CD4-positive, alpha-beta T cell (primary cell): ENCODE results near the gene BIN1. TPM values are rescaled to one million over a fixed set of nuclear protein-coding genes. Genes with fewer than 3 reads are reported as not detected.

Source experiments
- ATAC-seq: fragments of 200-7000 bp; cut with Tn5 transposase; one replicate; pipeline ENCODE4 v1.10.0; 2022; ENCODE audit warnings: mild to moderate bottlenecking; ENCODE audit not compliant: poor library complexity
- CTCF ChIA-PET: fragments of 350-600 bp; sonication (Branson Sonifier 250); formaldehyde crosslinking; loops from one replicate; lab custom pipeline; 2021; ENCODE audit warnings: antibody characterized with exemption, inconsistent platforms; lab: Charles Lee
- POLR2A ChIA-PET: fragments of 350-600 bp; sonication (Branson Sonifier 250); formaldehyde crosslinking; loops from one replicate; lab custom pipeline; 2021; ENCODE audit warnings: antibody characterized with exemption, inconsistent platforms; lab: Charles Lee
- DNase-seq, 14 experiments: peaks; one replicate each; pipeline ENCODE4 v3.0.0-alpha.2; 2013 to 2020; ENCODE audit warnings: mixed read lengths in 2 of 14
- H3K27ac ChIP-seq, 2 donors: one replicate each; pipeline versions ENCODE4 v1.5.1 to v1.7.0; 2013; ENCODE audit warnings: low read length in 2 of 2, low read depth in 1 of 2, mild to moderate bottlenecking in 1 of 2
- H3K27me3 ChIP-seq, 2 experiments: 1 replicate in 1 of 2; 2 replicates in 1 of 2; pipeline versions ENCODE4 v1.6.1 to v1.7.0; 2013; ENCODE audit warnings: low read length in 2 of 2, control low read depth in 1 of 2, mild to moderate bottlenecking in 1 of 2, moderate library complexity in 1 of 2; ENCODE audit not compliant: insufficient read depth in 2 of 2, control insufficient read depth in 1 of 2
- H3K36me3 ChIP-seq: one replicate; pipeline ENCODE4 v1.6.1; 2013; ENCODE audit warnings: low read length, control low read depth; ENCODE audit not compliant: insufficient read depth
- H3K4me1 ChIP-seq: one replicate; pipeline ENCODE4 v1.6.1; 2013; ENCODE audit warnings: low read length, control low read depth; ENCODE audit not compliant: insufficient read depth
- H3K4me3 ChIP-seq: one replicate; pipeline ENCODE4 v1.5.1; 2013; ENCODE audit warnings: mild to moderate bottlenecking, low read length, moderate library complexity
- H3K9me3 ChIP-seq, 2 experiments: 1 replicate in 1 of 2; 2 replicates in 1 of 2; pipeline versions ENCODE4 v1.6.1 to v1.7.0; 2013; ENCODE audit warnings: low read length in 2 of 2, mild to moderate bottlenecking in 2 of 2, control low read depth in 1 of 2, moderate library complexity in 1 of 2; ENCODE audit not compliant: control insufficient read depth in 1 of 2, insufficient read depth in 1 of 2
- H3K27ac Mint-ChIP-seq: one replicate; pipeline ENCODE4 v1.8.0; 2020; ENCODE audit warnings: mixed read lengths
- H3K27me3 Mint-ChIP-seq: one replicate; pipeline ENCODE4 v1.8.0; 2021; ENCODE audit warnings: mixed read lengths
- H3K36me3 Mint-ChIP-seq: one replicate; pipeline ENCODE4 v1.8.0; 2021; ENCODE audit warnings: low read depth, mixed read lengths
- H3K4me1 Mint-ChIP-seq: one replicate; pipeline ENCODE4 v1.8.0; 2021; ENCODE audit warnings: low read depth, mixed read lengths
- H3K4me3 Mint-ChIP-seq: one replicate; pipeline ENCODE4 v1.8.0; 2020; ENCODE audit warnings: mild to moderate bottlenecking, mixed read lengths
- H3K9me3 Mint-ChIP-seq: one replicate; pipeline ENCODE4 v1.8.0; 2020; ENCODE audit warnings: mixed read lengths
- CTCF ChIP-seq: fragments of 200-600 bp; IDR thresholded peaks from one replicate; pipeline ENCODE4 v1.8.0; 2022; ENCODE audit warnings: antibody characterized with exemption, mild to moderate bottlenecking
- intact Hi-C, 2 experiments: fragments of 100-400 bp; cut with DNase I in 1 of 2; cut with micrococcal nuclease in 1 of 2; formaldehyde crosslinking; loops; one replicate each; pipeline versions ENCODE4 v1.15.1 to v1.9.0; 2023 to 2025; cut with DNase I, micrococcal nuclease
- total RNA-seq, 174 experiments: library from RNA in 2 of 174; stranded (reverse) in 2 of 174; gene quantifications; one replicate each; pipeline ENCODE4 v1.2.3 and lab custom pipeline; 2021 to 2026

The BIN1 gene
- total RNA-seq, 2 experiments from 2014 or later: 98.8 to 104 TPM

GRCh38 chr2:127145280-127145895 lies 38.4 kb upstream of the BIN1 start:
- Mint-ChIP-seq H3K4me3 (no peak overlapping the region), H3K4me1 (no peaks in the 10 kb centered on the region), H3K27me3 (no peaks in the 10 kb centered on the region), H3K9me3 (no peaks in the 10 kb centered on the region), H3K36me3 (no peaks in the 10 kb centered on the region), H3K27ac (no peak overlapping the region)
- H3K27ac ChIP-seq: no peak overlapping the region
- ChIA-PET POLR2A (no interaction called here), CTCF (no interaction called here)
- no peaks in the 10 kb centered on the region for H3K36me3 ChIP-seq
- no peak for ATAC-seq
- no peak for TF ChIP-seq CTCF
- no peaks in the 10 kb centered on the region for H3K27me3 ChIP-seq
- intact Hi-C loops: loop anchor here in 1 of 2 experiments (10.0 kb wide), 1 partner anchor 81 kb away; no protein-coding TSS in a partner anchor
- H3K4me3 ChIP-seq: no peak overlapping the region
- H3K4me1 ChIP-seq: no peaks in the 10 kb centered on the region
- no peak for DNase-seq
- H3K9me3 ChIP-seq: no peaks in the 10 kb centered on the region

- Mint-ChIP-seq H3K4me1 (no peaks in the 10 kb centered on the region), H3K27me3 (no peaks in the 10 kb centered on the region), H3K4me3 (no peak overlapping the region), H3K36me3 (no peaks in the 10 kb centered on the region), H3K27ac (no peak overlapping the region), H3K9me3 (no peaks in the 10 kb centered on the region)
- TF ChIP-seq CTCF: no peak
- DNase-seq (no peak), ATAC-seq (no peak)
- CTCF ChIA-PET: no interaction called here
- Histone ChIP-seq H3K27ac (no peak overlapping the region), H3K36me3 (no peaks in the 10 kb centered on the region), H3K4me1 (no peaks in the 10 kb centered on the region), H3K9me3 (no peaks in the 10 kb centered on the region), H3K27me3 (no peaks in the 10 kb centered on the region), H3K4me3 (no peak overlapping the region)
- POLR2A ChIA-PET: no interaction called here
- intact Hi-C loops: loop anchor here in 1 of 2 experiments (10.0 kb wide), 1 partner anchor 79 kb away; no protein-coding TSS in a partner anchor
These were observed 37.2 kb upstream of the BIN1 start for GRCh38 chr2:127143841-127144782.

DNA sequence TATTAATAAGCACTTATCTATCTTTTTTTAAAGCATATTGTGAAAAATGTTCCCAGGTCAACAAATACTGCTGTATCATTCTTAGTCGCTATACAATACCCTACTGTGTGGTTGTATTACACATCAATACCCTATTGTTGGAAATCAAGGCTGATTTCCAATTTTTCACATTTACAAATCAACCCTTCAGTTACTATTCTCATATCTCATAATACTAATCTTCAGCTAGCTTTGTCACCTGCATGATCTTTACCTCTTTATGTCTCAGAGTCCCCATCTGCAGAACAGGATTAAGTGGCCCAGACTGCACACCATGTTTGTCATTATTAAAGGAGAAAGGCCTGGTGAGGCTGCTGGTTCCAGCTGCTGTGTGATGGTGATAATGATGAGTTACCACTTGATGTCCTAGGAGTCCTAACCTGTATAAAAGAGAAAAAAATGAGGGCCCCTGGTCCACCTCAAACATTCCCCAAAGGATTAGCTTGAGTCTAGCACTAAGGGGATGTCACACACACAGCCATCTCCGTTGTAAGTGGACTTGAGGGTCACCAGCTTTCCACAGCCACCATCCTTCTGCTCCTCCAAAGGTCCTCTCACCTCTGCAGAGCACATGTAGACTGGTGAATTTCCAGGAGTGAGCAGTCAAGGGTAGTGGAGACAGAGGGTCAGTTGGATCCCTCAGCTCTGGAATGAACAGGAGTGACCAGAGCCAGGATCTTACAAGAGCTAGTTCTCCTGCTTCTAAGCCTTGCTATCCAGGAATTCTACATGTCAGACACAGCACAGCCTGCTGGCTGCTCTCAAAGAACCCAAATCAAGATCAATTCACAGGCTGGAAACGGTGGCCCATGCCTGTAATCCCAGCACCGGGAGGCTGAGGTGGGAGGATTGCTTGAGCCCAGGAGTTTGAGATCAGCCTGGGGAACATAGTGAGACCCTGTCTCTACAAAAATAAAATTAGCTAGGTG lies 36.0 kb upstream of the BIN1 start:
- CTCF ChIA-PET: no interaction called here
- H3K27me3 Mint-ChIP-seq: no peaks in the 10 kb centered on the region
- H3K9me3 Mint-ChIP-seq: no peaks in the 10 kb centered on the region
- no peak overlapping the region for H3K4me3 Mint-ChIP-seq
- Histone ChIP-seq H3K27ac (no peak overlapping the region), H3K27me3 (no peaks in the 10 kb centered on the region), H3K4me3 (no peak overlapping the region), H3K36me3 (no peaks in the 10 kb centered on the region), H3K9me3 (no peaks in the 10 kb centered on the region), H3K4me1 (no peaks in the 10 kb centered on the region)
- POLR2A ChIA-PET: no interaction called here
- no peak for TF ChIP-seq CTCF
- intact Hi-C loops: loop anchor here in 1 of 2 experiments (10.0 kb wide), 1 partner anchor 78 kb away; no protein-coding TSS in a partner anchor
- H3K27ac Mint-ChIP-seq: no peak overlapping the region
- no peaks in the 10 kb centered on the region for H3K36me3 Mint-ChIP-seq
- no peaks in the 10 kb centered on the region for H3K4me1 Mint-ChIP-seq
- DNase-seq (no peak), ATAC-seq (no peak)
